Keratinocyte (primary cell): ENCODE data around the gene FRMD3. TPM values are rescaled to one million over a fixed set of nuclear protein-coding genes. Genes with fewer than 3 reads are reported as not detected.

Experiments
- DNase-seq: peaks from one replicate; pipeline ENCODE4 v3.0.0-alpha.2; 2011; ENCODE audit warnings: low read depth, missing footprints, low spot score
- FAIRE-seq: peaks from 2 replicates; lab custom pipeline; 2011; peaks lifted over from hg19 to GRCh38; lab: Jason Lieb, UNC
- H2AFZ ChIP-seq: 2 replicates; pipeline ENCODE4 v1.6.0; 2012; ENCODE audit warnings: low read length, control low read depth, inconsistent platforms; ENCODE audit not compliant: control insufficient read depth
- H3K27ac ChIP-seq: 2 replicates; pipeline ENCODE4 v1.5.1; 2011; ENCODE audit warnings: low read length; ENCODE audit not compliant: control insufficient read depth, insufficient read depth
- H3K27me3 ChIP-seq: 3 replicates; pipeline ENCODE4 v1.6.0; 2011; ENCODE audit warnings: low read length; ENCODE audit not compliant: control insufficient read depth, insufficient read depth; ENCODE audit errors: extremely low read depth
- H3K36me3 ChIP-seq, 2 experiments: 2 replicates in 1 of 2; 3 replicates in 1 of 2; pipeline ENCODE4 v1.5.1; 2011; ENCODE audit warnings: low read length in 2 of 2, mild to moderate bottlenecking in 1 of 2; ENCODE audit not compliant: control insufficient read depth in 2 of 2, insufficient read depth in 2 of 2; ENCODE audit errors: extremely low read depth in 1 of 2
- H3K4me1 ChIP-seq: 3 replicates; pipeline ENCODE4 v1.5.1; 2011; ENCODE audit warnings: low read length; ENCODE audit not compliant: control insufficient read depth, insufficient read depth; ENCODE audit errors: extremely low read depth
- H3K4me2 ChIP-seq: 3 replicates; pipeline ENCODE4 v1.6.0; 2011; ENCODE audit warnings: low read depth, low read length; ENCODE audit not compliant: control insufficient read depth, insufficient read depth; ENCODE audit errors: extremely low read depth
- H3K4me3 ChIP-seq, 3 experiments: fragments of 200-600 bp in 1 of 3; sonication (generic) in 1 of 3; 2 replicates in 2 of 3; 3 replicates in 1 of 3; pipeline ENCODE4 v1.5.1; 2011 to 2016; ENCODE audit warnings: low read length in 3 of 3, mild to moderate bottlenecking in 3 of 3, control low read depth in 2 of 3, inconsistent platforms in 1 of 3, low read depth in 1 of 3, mixed read lengths in 1 of 3, mixed run types in 1 of 3, moderate library complexity in 1 of 3; ENCODE audit not compliant: control insufficient read depth in 2 of 3, insufficient read depth in 2 of 3; ENCODE audit errors: extremely low read depth in 1 of 3
- H3K79me2 ChIP-seq: 2 replicates; pipeline ENCODE4 v1.6.0; 2012; ENCODE audit warnings: low read length; ENCODE audit not compliant: control insufficient read depth, insufficient read depth
- H3K9ac ChIP-seq: 3 replicates; pipeline ENCODE4 v1.6.0; 2011; ENCODE audit warnings: low read length; ENCODE audit not compliant: control insufficient read depth, insufficient read depth; ENCODE audit errors: extremely low read depth
- H3K9me1 ChIP-seq: 3 replicates; pipeline ENCODE4 v1.6.0; 2011; ENCODE audit warnings: low read length; ENCODE audit not compliant: control insufficient read depth, insufficient read depth; ENCODE audit errors: extremely low read depth
- H3K9me3 ChIP-seq: 2 replicates; pipeline ENCODE4 v1.5.1; 2012; ENCODE audit warnings: low read depth, low read length; ENCODE audit not compliant: control insufficient read depth
- H4K20me1 ChIP-seq: 3 replicates; pipeline ENCODE4 v1.6.0; 2011; ENCODE audit warnings: low read length; ENCODE audit not compliant: control insufficient read depth, insufficient read depth; ENCODE audit errors: extremely low read depth
- CTCF ChIP-seq, 3 experiments: IDR thresholded peaks in 1 of 3; conservative IDR thresholded peaks in 1 of 3; optimal IDR thresholded peaks in 1 of 3; 2 replicates in 2 of 3; 3 replicates in 1 of 3; pipeline versions ENCODE3 to v1.5.1; 2011; ENCODE audit warnings: low read length in 3 of 3, mild to moderate bottlenecking in 3 of 3, moderate library complexity in 2 of 3, control low read depth in 1 of 3, inconsistent platforms in 1 of 3; ENCODE audit not compliant: insufficient read depth in 2 of 3; ENCODE audit errors: extremely low read depth in 1 of 3
- EZH2 ChIP-seq: IDR thresholded peaks from one replicate; pipeline ENCODE4 v1.6.1; 2012; ENCODE audit warnings: inconsistent platforms, mild to moderate bottlenecking, low read length, moderate library complexity
- dilution Hi-C: fragments of 300-500 bp; cut with MboI; formaldehyde crosslinking; loops from one replicate; pipeline ENCODE4 v1.7.0; 2020; ENCODE audit warnings: low sequenced_read_pairs; ENCODE audit not compliant: extremely low pct_ligation_motif_present
- polyA plus RNA-seq, 5 experiments: library from polyadenylated mRNA; depleted of rRNA in 3 of 5; stranded (reverse) in 3 of 5; stranded (forward) in 1 of 5; unstranded in 1 of 5; fragments of >200 nt; gene quantifications; 1 replicate in 1 of 5; 2 replicates in 3 of 5; 3 replicates in 1 of 5; pipeline versions ENCODE4 v1.2.1 to v1.2.3, GENCODE V29; 2011 to 2012; ENCODE audit warnings: missing spikeins in 2 of 5, low read depth in 1 of 5, low replicate concordance in 1 of 5

Gene FRMD3
- polyA plus RNA-seq, 1 donor (not counting 4 experiments of a cell fraction or from before 2014, with no cell fraction given): 0.21 TPM

GRCh38 chr9:83266331-83266665 lies 271.9 kb downstream of the FRMD3 start:
- DNase-seq: no peak
- no peak for FAIRE-seq
- H3K9ac ChIP-seq: no peak overlapping the region
- H2AFZ ChIP-seq: no peak overlapping the region
- TF ChIP-seq EZH2 (no peak), CTCF (optimal IDR thresholded peaks at IDR 0.05 in 1 of 3, IDR thresholded peaks at IDR 0.05 in 1 of 3, conservative IDR thresholded peaks at IDR 0.05 in 1 of 3; ENCODE audit: extremely low read depth in 1 of 3, insufficient read depth in 2 of 3, low read length in 3 of 3) (no peak)
- H3K79me2 ChIP-seq: no peaks in the 10 kb centered on the region
- no peaks in the 10 kb centered on the region for H3K4me1 ChIP-seq
- H4K20me1 ChIP-seq: no peaks in the 10 kb centered on the region
- H3K27ac ChIP-seq: no peak overlapping the region
- H3K9me3 ChIP-seq: no peaks in the 10 kb centered on the region
- H3K4me3 ChIP-seq: no peak overlapping the region
- no peaks in the 10 kb centered on the region for H3K36me3 ChIP-seq
- H3K4me2 ChIP-seq: no peak overlapping the region
- H3K27me3 ChIP-seq: no peaks in the 10 kb centered on the region
- H3K9me1 ChIP-seq: no peaks in the 10 kb centered on the region
- dilution Hi-C loops: no loop called here

- Histone ChIP-seq H3K9me3 (no peaks in the 10 kb centered on the region), H4K20me1 (no peaks in the 10 kb centered on the region), H3K4me3 (no peak overlapping the region), H3K36me3 (no peaks in the 10 kb centered on the region), H3K27ac (no peak overlapping the region), H3K9ac (no peak overlapping the region), H3K79me2 (no peaks in the 10 kb centered on the region), H3K4me2 (no peak overlapping the region), H3K27me3 (no peaks in the 10 kb centered on the region), H3K4me1 (no peaks in the 10 kb centered on the region), H2AFZ (no peak overlapping the region), H3K9me1 (no peaks in the 10 kb centered on the region)
- FAIRE-seq (no peak), DNase-seq (no peak)
- TF ChIP-seq CTCF (optimal IDR thresholded peaks at IDR 0.05 in 1 of 3, IDR thresholded peaks at IDR 0.05 in 1 of 3, conservative IDR thresholded peaks at IDR 0.05 in 1 of 3; ENCODE audit: extremely low read depth in 1 of 3, insufficient read depth in 2 of 3, low read length in 3 of 3) (no peak), EZH2 (no peak)
- dilution Hi-C loops: no loop called here
These were observed 273.9 kb downstream of the FRMD3 start for GRCh38 chr9:83264315-83264714.
